OCI-M1 (cell line): ENCODE measurements around the gene PODN.

ENCODE experiments used
- DNase-seq: peaks from one replicate; lab custom pipeline; 2025; lab: John Stamatoyannopoulos, UW

PODN gene, protein sequence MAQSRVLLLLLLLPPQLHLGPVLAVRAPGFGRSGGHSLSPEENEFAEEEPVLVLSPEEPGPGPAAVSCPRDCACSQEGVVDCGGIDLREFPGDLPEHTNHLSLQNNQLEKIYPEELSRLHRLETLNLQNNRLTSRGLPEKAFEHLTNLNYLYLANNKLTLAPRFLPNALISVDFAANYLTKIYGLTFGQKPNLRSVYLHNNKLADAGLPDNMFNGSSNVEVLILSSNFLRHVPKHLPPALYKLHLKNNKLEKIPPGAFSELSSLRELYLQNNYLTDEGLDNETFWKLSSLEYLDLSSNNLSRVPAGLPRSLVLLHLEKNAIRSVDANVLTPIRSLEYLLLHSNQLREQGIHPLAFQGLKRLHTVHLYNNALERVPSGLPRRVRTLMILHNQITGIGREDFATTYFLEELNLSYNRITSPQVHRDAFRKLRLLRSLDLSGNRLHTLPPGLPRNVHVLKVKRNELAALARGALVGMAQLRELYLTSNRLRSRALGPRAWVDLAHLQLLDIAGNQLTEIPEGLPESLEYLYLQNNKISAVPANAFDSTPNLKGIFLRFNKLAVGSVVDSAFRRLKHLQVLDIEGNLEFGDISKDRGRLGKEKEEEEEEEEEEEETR

DNA sequence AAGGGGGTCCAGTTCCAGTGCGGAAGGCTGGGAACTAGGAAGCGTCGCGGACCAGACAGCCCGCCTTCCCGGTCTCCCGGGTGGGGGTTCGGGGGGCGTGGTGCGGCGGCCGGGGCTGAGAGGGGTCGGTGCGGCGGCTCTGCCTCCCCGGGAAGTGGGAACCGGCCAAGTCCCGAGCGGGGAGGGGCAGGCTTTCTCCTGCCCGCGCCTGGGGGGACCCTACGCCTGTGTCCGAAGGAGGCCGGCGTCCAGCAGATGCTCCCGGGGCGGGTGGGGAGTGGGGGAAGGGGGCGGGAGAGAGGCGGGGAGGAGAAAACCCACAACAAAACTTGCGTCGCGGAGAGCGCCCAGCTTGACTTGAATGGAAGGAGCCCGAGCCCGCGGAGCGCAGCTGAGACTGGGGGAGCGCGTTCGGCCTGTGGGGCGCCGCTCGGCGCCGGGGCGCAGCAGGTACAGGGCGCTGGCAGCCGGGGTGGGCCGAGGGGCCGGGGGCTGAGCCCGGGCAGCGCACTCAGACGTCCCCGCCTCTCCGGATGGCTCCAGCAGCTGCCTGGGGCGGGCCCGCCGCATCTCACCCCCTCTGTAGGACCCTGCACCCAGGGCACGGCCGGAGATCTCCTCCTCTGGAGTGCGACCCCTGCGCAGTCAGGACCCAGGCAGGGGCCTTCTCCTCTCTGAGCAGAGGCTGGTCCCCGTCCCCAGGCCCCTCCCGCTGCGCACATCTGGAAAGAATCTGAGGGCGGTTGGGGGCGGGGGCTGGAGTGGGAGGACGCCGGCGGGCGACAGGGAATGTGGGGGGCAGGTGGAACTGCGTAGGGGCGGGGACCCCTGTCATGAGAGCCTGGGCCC, at the start of gene PODN:
Gene PODN (plus strand): TSS at position 355 of the 849 bp plus-strand sequence. CDS start 7,643 bp downstream, outside the sequence.
- DNase-seq = no peak

DNA sequence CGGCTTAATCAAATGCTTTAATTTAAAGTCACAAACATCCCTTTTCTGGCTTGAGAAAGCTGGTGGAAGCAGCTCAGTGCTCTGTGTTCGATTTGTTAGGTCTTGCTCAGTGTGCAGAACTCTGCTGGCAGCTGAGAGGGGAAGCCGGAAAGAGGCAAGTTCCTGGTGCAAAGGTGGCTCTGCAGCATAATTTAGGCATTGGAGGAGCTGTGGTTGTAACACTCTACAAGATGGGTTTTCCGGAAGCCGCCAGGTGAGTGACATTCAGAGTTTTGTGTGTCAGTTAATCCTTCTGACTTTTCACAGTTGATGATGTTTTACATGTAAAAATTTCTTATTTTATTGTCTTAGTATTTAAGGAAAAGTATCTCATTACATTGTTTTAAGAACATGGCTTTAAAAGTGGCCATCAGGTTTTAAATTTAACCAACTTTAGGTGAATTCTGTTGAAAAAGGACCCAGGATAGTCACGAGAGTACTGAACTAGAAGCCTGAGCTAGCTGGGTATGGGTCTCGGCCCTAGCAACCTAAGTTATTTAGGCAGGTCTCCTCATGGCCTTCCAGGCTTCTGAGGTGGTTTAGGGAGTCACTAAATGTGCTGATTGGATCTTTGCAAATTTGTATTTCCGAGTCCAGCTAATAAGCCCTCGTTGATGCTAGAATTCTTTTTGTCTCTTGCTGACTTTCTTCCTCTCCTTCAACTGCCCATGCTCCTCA, 47.1 kb upstream of the PODN start:
- DNase-seq = peak; percentile 91

DNA sequence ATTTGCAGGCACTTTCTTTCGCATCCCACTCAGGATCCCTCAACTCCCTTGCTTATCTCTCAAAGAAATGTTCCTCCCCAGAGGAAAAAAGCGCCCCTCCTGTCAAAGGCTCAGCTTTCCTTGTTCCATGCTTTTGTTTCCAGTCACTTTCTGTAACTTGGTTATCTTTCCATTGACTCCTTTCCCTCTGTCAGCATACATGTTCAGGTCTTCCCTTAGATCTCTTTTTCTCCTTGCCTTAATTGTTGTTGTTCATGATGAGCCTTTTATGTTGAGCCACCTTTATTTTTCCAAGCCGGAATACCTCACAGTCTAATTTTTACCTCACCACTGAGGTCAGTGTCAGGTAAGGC, 46.5 kb upstream of the PODN start:
- peak; percentile 49 for DNase-seq

DNA sequence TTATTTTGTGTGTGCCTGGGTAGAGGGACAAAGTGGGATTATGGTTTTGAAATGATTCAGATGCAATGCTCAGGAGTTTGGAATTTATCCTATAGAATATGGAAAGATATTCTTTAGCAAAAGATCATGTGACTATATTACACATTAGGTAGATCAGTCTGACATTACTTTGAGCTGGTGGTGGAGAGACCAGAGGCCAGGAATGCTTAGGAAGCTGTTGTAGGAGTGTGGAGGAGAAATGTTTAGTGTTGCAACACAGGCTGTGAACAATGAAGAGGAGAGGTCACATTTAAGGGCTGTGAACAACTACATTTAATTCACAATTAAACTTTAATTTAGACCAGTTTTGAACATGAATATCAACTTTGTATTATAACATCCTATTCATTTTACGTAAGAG, 45.3 kb upstream of the PODN start:
- DNase-seq = no peak

DNA sequence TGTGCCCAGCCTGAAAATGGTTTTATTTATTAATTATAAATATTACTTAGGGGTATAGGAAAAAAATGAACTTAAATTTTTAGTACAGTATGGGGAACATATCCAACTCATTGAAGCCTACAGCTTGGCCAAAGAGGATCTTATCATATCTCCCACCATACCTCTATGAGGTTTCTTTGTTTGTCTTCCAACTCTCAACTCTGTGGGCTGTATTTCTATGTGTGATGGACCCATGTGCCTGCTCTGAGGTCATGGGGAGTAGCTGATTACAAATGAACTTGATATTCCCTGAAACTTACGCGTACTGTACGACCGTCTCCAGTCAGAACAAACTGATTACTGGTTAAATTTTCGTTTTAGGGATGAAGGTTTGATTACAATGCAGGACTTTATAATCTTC, 41.4 kb upstream of the PODN start:
- no peak for DNase-seq

DNA sequence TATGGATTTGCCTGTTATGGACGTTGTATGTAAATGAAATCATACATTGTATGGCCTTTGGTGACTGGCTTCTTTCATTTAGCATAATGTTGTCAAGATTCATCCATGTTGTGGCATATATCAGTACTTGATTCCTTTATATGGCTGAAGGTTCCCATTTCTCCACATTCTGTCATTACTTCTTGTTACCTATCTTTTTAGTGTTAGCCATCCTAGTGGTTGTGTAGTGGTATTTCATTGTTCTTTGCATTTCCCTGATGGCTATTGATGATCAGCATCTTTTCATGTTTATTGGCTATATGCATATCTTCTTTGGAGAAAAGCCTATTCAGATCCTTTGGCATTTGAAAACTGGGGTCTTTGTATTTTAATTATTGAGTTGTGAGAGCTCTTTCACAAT, 39.8 kb upstream of the PODN start:
- DNase-seq = no peak

DNA sequence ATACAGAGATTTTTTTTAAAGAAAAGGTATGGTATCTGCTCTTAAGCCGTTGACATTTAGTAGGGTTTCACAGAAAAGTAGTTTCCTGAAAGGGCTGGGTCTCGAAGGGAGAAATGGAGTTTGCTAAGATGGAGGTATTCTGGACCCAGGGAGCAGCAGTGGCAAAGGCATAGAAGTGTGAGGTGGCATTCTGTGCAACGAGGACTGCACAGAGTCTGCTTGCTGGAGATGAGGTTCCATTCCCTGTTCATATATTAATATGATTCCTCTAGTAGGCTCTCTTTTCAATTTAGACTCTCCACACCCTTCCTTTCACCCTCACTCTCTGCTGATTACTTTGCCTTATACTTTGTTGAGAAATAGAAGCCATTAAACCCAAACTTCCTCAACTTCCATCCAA, 38.5 kb upstream of the PODN start:
- DNase-seq = no peak

DNA sequence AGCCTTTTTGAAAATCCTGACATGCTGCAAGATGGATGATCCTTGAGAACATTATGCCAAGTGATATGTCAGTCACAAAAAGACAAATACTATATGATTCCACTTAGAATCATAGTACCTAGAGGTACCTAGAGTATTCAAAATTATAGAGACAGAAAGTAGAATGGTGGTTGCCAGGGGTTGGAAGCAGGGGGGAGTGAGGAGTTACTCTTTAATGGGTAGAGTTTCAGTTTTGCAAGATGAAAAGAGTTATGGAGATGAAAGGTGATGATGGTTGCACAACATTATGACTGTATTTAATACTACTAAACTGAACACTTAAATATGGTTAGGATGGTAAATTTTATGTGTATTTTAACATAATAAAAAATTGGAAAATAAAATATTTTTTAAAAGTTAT, 37.9 kb upstream of the PODN start:
- DNase-seq = no peak

DNA sequence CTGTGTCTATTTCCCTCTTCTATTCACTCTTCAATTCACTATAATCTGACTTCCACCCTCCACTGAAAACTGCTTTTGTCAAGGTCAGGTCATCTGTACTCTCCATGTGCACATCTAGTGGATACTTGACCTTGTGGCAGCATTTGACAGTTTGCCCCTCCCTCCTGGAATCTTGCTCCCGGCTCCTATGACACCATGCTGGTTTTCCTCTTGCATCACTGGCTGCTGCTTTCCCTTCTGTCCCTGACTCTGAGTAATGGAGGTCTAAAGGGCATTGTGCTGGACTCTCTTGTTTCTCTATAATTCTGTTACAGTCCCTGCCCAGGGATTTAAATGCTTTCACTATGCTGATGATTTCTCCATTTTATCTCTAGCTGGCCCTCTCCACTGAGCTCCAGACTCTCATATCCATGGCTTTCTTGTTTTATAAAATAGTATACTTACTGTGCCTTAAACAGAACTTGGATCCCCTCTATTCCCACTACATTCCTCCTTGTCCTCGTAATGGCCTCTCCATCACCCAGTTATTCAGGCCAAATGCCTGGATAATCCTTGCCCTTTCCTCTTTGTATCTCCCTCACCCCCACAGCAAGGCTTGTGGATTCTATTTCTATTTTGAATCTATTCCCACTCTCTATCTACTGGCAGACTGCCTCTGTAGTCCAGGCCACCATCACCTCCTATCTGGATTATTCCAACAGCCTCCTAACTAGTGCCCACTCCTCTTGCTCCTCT, 36.8 kb upstream of the PODN start:
- no peak for DNase-seq

DNA sequence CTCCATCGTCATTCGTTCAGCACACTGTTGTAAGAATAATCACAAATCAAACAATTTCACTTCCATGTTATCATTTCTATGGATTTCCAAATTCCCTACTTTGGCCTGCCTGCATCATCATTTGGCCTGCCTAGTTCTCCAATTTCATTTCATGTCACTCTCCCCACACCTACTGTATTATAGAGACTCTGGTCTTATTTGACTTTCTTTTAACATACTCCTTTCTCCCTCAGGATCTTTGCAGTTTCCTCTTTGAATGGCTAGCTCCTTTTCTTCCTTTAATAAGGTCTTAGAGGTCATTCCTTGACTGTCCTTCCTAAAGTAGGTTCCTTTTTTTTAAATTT, 36.3 kb upstream of the PODN start:
- no peak for DNase-seq

DNA sequence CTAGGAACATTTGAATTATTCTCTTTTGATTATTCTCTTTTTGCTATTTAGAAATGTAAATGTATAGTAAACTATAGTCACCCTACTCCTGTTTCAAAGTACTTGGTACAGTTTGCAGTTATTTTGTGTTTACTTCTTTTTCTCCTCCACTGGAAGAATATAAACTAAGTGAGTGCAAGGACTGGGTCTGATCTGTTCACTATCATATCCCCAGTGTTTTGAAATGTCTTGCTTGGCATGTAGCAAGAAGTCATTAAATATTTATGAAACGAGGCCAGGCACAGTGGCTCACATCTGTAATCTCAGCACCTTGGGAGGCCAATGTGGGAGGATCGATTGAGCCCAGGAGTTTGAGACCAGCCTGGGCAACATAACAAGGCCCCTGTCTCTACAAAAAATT, 35.8 kb upstream of the PODN start:
- no peak for DNase-seq

DNA sequence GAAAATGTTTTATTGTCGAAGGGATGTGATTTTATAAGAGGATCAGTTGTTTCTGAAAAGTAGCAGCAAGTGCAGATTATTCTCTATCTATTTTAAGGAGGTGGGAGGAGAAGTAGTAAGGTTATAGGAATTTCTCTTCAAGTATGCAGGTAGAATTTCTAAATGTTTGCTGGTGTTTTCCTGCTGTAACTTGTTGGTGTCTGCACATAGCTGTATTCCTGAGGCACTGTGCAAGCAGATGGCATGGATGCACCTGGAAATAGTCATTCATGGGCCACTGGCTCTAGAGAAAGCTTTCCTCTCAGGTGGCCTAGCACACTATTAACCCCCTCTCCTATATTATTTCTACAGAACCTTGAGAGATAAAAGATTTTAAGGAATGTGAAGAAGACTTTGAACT, 30.3 kb upstream of the PODN start:
- DNase-seq = no peak

DNA sequence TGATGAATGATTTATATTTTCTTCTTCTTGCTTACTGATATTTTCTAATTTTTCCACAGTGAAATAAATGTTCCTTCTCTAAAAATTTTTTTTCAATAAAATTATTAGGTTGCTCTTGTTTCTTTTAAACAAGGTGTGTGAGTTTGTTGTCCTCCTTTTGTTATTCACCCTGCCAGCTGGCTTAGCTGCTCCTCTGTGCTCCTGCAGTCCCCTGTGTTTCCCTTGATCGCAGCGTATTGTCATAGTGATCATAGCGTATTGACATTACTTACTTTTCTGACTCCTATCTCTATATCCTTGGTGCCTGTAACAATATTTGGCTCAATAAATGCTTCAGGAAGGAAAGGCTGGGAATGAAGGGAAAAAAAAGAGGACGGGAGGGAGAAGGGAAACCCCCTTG, 24.9 kb upstream of the PODN start:
- no peak for DNase-seq

DNA sequence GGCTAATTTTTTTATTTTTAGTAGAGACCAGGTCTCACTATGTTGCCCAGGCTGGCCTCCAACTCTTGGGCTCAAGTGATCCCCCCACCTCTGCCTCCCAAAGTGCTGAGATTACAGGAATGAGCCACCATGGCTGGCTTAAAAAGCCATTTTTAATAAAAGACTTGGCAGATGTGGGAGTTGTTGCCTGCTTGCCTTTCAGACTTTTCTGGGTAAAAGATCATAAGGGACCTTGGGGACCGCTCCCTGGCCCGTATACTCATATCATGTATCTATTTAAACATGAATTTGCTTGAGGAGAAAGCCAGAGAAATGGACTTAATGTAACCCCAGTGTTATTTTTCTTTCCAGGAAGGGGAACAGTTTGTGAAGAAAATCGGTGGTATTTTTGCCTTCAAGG, 23.4 kb upstream of the PODN start:
- DNase-seq = no peak

DNA sequence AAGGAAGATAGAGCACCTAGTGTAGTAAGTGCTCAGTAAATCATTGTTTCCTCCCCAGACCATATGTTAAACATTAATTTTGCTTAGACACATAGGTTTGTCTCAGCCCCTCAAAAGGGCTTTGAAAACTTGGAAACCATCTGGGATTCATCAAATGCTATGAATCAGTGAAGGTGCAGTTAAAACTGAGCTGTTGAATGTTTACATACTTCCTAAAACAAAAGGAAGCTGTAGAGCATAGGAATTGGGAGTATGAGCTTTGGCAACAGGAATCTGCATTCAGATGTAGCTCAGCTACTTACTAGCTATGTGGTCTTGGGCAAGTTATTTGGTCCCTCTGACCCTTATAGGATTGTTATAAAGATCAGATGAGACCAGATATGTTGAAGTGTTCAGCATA, 18.7 kb upstream of the PODN start:
- no peak for DNase-seq

DNA sequence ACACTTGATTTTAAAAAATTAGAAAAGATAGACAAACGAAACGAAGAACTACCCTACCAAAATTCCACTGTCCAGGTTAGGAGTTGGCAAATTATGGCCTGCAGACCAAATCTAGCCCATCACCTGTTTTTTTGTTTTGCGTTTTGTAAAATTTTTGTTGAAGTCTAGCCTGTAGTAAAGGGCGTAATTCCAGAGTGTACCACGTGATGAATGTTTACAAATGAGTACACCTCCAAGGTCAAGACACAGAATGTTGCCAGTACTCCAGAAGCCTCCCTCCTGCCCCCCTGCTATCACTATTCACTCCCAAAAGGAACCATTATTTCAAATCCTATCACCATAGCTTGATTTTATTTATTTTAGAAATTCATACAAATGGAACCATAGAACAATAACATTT, 17.1 kb upstream of the PODN start:
- no peak for DNase-seq

DNA sequence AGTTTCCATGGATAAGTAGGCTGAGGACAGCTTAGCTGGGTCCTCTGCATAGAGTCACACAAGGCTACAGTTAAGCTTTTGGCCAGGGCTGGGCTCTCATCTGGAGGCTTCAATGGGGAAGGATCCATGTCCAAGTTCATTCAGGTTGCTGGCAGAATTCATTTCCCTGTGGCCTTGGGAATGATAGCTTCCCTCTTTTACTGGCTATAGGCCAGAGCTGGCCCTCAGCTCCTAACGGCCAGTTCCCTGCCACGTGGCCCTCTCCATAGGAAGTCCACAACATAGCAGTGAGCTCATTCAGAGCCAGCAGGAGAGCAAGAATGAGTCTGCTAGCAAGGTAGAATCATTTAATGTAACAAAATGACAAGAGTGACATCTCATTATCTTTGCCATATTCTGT, 15.1 kb upstream of the PODN start:
- DNase-seq = peak; percentile 5

DNA sequence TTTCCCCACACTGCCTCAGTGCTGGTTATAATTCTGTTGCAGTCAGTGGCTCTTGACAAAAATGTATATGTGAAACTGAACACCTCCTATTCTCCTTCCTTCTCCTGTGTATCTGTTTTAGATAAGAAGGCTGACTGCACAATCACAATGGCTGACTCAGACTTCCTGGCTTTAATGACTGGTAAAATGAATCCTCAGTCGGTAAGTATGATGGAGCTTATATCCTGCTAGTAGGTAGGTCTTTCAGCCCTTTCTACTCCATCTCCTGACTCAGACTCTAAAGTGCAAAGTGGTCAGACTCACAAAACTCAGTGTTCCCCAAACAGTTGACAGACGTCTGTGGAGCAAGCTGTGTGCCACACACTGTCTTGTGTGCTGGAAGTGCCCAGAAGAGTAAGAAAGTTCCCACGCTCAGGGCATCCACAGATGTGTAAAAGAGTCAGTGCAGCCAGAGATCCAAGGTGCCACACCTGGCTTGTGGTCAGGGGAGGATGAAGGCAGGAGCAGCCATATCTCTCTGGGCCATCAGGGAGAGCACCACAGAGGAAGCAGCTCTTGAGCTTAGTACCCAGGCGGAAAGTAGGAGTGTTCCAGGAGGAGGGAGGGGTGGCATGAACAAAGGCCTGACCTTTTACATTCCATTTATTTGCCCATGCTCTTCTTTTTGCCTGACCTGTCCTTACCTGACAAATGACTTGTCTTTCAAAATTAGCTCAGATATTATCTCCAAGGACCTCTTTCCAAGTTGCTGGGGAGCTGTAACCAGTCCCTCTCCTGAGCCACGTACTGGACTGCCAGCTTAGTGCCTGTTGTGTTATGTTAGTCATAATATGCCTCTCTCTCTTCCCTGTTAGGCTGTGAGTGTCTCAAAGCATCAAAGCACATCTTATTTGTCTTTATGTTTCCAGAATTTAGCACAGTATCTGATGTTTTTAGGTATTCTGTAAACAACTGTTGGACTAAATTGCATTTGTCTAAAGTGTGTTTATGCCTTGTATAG, 14.0 kb upstream of the PODN start:
- DNase-seq = peak; percentile 45

DNA sequence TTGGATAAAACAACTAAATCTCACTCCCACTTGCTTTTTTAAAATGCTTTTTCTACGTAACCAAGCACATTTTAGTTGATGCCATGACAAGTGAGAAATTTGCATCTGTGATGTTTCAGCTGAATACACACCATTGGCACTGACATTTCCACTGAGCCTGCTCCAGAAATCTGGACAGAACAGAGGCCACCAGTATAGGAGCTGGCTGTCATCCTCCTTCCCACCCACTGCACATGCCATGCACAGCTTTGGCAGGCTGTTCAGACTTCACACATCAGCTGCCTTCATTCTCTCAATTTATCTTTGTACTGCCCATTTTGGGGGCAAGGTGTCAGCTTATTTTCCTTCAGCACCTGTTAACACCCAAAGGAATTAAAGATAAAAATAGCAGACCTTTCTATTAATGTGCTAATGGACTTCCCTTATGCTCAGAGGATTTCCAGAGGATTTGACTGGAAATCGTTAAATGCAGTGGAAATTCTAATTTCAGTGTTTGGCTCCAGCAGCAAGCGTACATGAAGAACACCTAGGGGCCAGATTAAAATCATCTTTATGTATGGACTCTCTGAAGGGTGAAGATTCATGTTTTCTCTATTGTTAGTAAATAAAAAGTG, 12.9 kb upstream of the PODN start:
- DNase-seq = no peak

DNA sequence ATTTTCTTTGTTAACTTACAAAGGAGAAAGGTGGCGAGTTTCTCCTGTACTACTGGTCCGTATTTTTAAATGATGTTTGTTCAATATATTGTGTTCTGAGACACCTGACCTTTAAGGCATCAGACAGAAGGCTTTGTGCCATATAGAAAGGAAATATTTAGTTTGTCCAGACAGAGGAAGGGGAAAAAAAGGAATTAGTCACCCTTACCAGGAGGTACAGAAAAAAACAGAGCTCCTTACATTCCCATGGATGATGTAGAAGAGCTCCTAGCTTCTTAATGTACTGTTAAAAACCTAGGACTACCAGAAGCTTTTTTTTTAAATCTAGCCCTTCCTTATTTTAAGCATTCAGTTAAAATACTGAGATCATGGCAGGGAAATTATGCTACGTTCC, 12.4 kb upstream of the PODN start:
- no peak for DNase-seq
